Retina (tissue), 1 donor: ENCODE measurements around the gene WNT7B.

ENCODE experiments used
- DNase-seq: peaks from one replicate; pipeline ENCODE4 v3.0.0-alpha.2; 2016

WNT7B gene

DNA sequence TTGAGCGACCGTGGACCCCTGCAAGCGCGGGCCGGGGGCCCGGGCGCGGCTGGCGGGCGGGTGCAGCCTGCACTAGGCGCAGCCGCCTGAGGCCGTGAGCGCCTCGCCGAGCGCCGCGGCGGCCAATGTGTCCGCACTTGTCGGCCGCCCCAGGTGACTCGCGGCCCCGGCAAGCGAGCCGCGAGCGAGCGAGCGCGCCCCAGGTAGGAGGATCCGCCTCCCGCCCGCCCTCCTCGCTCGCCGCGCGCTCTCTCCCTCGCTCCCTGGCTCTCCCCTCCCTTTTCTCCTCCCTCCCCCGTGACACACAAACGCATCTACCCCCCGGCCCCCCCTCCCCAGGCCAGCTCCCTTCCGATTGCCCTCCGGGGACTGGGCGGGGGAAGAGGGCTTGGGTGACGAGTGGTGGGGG is at the start of gene WNT7B:
Gene WNT7B, minus strand, starts transcription at position 160 of the 409 bp plus-strand sequence. CDS start 408 bp downstream, outside the sequence.
- DNase-seq: no peak

DNA sequence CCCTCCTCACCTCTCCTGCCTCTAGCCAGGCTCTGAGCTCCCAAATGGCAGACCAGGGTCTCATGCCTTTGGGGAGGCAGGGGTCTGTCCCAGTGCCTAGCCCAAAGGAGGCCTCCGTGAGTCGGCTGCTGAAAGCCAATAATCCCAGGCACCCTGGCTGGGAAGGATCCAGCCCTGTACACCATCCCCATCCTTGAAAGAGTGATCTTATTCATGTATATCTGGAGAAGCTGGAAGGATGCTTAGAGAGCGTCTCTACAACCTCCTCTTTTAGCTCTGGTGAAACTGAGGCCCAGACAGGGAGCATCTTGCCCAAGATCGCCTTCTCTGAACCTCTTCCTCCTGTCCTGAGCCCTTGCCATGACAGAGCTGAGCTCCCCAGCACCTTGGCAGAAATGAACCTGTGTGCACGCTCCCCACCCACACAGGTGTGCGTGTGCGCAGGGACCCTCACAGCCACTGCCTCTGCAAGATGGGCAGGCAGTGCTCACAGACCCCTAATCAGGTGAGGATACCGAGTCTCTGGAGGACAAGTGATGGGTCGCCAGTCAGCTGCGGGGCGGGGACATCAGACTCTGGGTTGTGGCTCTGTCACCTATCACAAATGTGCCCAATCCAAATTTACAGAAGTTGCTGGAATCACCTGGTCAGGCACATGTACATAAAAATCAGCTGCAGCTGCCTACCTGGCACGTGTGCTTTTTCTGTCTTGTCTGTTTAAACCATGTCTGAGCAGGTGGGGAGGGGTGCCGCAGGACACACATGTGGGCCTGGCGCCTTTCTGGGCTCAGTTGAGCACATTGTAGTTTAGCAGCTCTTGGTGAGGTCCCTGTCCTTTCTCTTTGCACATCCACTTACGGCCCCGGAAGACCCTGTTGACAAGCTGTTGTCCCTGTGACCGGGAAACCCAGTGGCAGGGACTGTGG is 49.3 kb upstream of the WNT7B start:
- DNase-seq: no peak

- no peak for DNase-seq
Measured at GRCh38 chr22:46025225-46025972, 48.4 kb upstream of the WNT7B start.

GRCh38 chr22:46024136-46024840 is 47.3 kb upstream of the WNT7B start:
- no peak for DNase-seq

- no peak for DNase-seq
Measured at GRCh38 chr22:46023558-46023981, 46.6 kb upstream of the WNT7B start.

- no peak for DNase-seq
Measured at GRCh38 chr22:46022881-46023512, 46.0 kb upstream of the WNT7B start.

DNA sequence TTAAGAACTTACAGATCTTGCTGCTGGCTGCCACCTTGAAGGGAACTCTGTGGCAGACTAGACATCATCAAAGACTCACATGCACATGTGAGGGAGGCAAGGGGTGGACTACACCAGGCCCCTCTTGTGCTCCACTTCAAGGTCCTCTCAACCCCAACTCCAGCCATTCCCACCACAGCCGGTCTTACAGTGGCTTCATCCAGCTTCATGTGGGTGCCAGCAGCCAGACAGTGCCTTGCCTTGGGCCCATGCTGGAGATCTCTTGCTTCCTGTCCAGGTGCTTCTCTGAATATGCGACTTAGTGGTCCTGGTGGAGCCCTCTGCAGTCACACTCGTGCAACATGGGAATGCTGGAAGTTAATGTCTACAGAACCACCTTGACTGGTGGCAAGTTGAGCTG is 44.6 kb upstream of the WNT7B start:
- no peak for DNase-seq

DNA sequence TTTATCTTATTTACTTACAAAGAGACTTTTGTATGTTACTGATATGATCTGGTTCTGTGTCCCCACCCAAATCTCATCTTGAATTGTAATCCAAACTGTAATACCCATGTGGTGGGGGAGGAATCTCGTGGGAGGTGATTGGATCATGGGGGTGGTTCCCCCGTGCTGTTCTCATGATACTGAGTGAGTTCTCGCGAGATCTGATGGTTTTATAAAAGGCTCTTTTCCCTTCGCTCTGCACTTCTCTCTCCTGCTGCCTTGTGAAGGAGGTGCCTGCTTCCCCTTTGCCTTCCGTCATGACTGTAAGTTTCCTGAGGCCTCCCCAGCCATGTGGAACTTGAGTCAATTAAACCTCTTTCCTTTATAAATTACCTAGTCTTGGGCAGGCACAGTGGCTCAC is 42.4 kb upstream of the WNT7B start:
- DNase-seq: no peak

DNA sequence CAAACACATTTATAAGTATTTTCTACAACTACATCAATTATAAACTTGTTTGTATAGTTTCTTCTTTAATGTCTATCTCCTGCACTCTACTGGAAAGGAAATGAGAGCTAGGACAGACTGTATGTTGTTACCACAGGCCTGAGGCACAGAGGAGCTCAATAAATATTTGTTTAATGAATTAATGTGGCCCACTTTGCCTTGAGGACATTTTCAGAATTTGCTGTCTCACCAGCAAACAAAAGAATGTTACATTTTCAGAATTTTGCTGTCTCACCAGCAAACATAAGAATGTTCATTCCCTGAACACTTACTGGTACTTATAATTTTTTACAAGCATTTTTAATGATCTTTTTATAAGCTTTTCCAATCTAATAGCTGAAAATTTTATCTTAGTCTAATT is 41.9 kb upstream of the WNT7B start:
- no peak for DNase-seq

- DNase-seq: no peak
Measured at GRCh38 chr22:46017166-46017565, 40.2 kb upstream of the WNT7B start.

DNA sequence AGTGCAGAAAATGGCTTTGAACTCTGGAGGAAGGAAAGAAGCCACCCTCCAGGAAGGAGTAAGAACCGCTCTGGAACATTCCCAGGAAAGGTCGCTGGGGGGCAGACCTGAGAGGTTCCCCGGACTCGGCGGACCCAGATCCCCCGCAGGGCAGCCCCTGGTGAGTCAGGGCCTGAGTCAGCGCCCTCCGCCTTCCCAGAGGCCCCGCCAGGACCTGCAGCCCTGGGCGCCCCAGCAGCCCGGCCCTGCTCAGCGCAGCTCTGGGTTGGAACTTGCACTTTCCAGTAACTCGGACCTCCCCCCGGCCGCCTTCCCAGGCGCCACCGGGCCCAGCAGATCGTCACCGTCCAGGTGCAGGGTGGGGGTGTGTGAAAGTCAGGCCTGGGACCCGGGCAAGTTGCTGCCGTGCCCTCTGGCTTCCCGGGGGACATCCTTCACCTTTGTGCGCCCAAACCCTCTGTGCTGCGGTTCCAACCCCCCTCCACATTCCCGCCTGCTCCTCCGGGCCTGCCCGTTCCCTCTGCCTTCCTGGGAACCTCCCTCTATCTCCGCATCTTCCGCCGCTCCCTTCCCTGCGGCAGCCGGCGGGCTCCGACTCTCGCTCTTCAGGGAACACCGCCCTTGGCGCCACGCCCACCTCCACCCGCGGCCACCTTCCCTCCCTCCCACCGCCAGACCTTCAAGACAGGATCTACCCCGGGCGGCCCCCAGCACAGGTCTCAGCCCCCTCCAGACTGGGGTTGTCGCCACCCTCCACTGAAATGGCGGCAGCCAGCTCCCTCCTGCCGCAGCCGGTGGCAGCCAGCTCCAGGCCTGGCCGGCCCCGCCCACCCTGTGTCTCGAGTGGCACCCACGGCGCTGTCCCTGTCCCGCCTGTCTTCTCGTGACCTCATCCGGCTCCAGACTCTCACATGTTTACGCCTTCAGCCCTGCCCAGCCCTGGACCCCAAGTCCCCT is 36.8 kb upstream of the WNT7B start:
- peak; percentile 92 for DNase-seq

GRCh38 chr22:46012881-46013281 is 35.9 kb upstream of the WNT7B start:
- DNase-seq: no peak

DNA sequence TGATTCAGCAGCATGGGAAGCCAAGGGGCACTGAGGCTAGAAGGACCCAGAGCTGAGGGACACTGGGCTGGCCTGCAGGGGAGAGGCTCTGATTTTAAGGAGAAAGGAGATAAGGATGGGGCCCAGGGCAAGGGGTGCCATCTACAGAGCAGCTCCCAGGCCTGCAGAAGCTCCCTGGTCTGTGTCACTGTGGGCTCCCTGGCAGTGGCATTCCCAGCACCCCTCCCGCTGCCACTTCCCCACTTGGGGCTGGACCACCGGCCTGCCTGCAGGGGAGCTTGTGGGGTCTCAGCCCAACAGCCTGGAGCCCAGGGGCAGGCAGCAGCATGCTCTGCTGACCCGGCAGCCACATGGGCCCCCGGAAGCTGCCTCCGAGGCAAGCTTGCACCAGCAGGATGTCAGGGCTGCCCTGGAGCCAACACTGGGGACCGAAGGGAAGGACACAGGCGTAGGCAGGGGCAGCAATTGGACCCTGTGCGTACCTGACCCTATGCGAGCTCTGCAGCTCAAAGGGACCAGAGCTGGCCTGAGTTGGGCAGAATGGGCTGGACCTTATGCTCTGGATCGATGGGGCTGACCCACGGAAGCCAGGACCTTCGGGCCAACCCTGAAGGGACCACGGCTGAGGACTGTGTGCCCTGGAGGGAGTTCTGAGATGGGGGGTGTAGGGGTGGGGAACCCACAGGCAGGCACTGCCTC is 35.4 kb upstream of the WNT7B start:
- no peak for DNase-seq

DNA sequence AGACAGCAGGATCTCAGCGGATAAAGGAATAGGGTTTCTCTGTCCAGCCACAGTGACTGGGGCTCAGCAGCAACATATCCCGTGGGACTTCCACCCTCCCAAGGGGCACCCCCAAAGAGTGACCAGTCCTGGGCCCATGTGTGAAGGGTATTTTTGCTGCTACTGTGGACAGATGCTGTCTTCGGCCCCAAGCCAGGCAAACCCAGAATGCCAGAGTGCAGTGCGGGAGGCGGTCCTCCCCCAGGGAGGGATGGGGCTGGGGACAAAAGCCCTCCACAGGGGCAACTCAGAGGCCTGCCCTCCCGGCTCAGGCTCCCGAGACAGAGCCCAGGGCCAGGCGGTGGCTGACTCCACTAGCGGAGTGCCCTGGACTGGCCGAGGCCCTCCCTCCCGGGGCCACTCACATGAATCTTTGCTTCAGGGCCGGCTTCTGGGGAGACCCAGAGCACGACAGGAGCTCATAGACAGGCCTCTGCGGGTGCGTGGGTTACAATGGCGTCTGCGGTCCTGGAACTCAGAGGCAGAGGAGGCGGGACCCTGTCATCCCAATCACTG is 34.7 kb upstream of the WNT7B start:
- no peak for DNase-seq

GRCh38 chr22:46010951-46011626 is 34.1 kb upstream of the WNT7B start:
- no peak for DNase-seq

DNA sequence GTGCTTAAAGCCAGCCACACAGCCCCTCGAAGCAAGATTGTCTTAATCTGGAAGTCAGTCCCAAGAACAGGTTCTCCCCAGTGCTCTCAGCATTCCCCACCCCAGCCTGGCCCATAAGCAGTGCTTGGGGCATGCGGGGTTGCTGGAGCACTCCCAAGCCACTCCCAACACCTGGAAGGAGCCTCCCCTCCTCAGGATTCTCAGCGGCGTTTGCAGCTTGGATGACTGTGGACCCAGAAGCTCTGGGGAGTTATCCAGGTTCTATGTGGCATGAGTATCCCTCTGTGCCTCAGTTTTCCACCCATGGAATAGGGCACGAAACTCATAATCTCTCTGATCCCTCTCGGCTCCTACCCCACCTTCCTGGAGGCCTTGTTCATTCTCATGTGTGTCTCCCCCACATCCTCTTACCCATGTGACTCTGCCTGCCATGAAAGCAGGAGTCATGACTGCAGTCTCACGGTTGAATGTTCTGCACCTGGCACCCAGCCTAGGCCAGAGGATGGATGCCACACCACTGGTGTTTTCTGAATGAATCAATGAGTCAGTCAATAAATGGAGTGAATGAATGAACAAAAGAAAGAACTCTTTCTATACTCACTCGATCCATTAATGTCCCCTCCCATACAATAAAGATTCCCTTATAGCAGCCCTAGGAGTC is 33.4 kb upstream of the WNT7B start:
- no peak for DNase-seq

- no peak for DNase-seq
Measured at GRCh38 chr22:46009730-46010129, 32.8 kb upstream of the WNT7B start.

DNA sequence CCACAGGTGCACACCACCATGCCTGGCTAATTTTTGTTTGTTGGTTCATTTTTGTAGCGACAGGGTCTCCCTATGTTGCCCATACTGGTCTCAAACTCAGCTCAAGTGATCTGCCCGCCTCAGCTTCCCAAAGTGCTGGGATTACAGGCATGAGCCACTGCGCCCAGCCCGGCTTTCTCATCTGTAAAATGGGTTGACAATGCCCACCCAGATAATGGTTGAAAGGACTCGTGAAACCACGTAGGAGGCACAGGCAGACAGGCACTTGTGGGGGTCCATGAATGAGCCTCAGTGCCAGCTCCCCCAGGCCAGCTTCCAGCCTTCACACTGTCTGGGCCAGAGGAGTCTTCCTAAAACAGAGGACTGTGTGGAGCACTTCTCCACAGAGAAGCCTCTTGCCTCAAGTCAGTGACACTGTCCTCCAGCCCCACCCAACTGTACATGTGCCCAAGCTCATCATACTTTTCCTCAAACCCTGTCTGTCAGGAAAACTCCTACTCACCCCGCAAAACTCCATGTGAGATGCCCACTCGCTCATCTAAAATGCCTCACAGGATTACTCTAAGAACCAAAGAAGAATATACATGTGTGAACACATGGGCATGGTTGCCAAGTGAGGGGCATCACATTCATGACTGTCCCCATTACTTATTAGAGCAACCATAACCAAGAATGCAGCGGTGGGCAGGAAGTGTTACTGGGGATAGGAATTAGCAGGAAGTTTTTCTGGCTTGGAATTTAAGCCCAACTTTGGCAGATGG is 32.1 kb upstream of the WNT7B start:
- no peak for DNase-seq

- no peak for DNase-seq
Measured at GRCh38 chr22:46008291-46008690, 31.3 kb upstream of the WNT7B start.
